ENCODE results near the gene CA9.
A peak's percentile ranks its signal among the peaks of the same experiment; 100 is the strongest.

The CA9 gene

GRCh38 chr9:35714579-35715252 is 41.0 kb downstream of the CA9 start:
- DNase-seq: no peak

DNA sequence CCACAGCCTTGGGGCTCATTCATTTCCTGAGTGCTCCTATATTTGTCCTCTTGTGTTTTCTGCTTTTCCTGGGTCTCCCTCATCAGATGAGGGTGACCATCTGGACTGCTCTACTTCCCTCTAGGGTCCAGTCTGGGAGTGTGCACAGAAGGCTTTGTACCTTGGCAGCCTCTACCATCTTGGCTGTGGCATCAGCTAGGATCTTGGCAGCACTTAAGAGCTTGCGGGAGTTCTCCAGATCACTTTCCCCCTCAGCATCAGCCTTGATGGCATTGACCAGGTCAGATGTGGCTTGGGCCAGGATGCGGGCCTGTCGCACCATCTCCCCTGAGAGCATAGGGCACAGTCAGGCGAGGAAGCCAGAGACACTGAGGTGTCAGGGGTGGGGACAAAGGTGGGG is 42.5 kb downstream of the CA9 start:
- peak in 2 of 56 donors; percentile 13 to 14 for DNase-seq

DNA sequence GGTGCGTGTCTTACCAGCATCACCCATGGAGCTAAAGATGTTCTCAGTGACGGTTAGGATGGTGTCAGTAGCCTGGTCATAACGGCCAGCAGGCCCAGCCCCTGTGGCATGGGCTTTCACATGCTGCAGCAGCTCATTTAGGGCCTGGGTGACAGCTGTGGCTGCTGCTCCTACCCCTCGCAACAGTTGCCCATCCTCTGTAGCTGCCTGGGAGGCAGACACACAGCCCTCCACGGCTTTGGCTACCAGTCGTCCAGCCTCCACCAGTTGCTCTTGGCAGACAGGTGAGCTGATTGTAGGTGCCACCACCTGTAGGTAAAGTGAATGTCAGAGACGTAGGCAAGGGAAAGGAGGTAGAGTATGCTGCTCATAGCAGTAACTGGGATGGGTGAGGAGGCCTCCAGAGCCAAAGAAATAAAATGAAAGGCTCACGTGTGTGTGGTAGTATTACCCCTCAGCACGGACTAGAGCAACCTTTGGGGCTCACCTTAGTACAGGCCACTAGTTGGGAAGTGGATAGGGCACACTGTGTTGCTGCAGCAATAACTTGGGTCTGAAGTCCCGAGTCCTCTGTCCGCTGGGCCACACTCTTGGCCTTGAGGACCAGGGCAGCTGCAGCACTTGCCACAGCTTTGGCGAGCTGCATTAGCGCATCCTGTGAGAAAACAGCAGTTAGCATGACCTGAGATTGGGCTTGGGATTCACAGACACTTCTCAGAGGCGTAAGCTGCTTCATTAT is 43.6 kb downstream of the CA9 start:
- DNase-seq: no peak

DNA sequence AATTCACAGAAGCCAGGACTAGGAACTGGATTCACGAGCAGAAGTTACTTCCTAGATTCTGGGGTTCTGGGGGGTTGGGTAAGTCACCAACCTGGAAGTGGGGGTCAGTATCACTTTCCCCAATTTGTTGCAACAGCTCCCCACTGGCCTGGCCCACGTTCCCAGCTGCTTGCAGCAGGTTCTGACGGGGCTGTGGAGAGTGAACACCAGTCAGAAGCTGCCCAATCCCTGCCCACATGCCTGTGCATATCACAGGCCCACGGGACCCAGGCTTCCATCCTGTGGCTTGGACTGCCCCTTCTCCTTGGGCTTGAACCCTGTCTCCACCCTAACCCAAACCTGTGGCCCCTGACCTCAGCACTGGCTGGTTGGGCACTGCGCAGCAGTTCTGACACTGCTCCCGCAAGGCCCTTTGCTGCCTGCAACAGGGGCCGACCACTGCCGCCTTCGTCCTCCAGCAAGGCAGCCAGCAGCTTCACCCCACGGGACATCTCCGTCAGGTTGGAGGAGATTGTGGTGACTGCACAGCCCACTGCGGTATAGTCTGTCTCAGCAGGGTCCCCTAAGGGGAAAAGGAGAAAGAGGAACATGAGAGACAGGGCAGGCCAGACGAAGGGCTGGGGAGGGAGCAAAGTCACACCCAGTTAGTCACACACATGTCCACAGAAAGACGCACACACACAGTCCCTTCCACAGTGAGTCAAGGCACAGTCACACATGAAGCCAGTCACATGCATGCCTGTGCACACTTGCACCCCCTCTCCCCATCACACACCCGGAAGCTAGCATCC is 45.2 kb downstream of the CA9 start:
- no peak for DNase-seq

- no peak for DNase-seq
Measured at GRCh38 chr9:35719546-35719945, 45.8 kb downstream of the CA9 start.

GRCh38 chr9:35723426-35723825 is 49.7 kb downstream of the CA9 start:
- DNase-seq: no peak

GRCh38 chr9:35723908-35724307 is 50.2 kb downstream of the CA9 start:
- no peak for DNase-seq

- DNase-seq: no peak
Measured at GRCh38 chr9:35725362-35725761, 51.6 kb downstream of the CA9 start.

- peak in 24 of 56 donors; percentile 8 to 65 (median 28) for DNase-seq
Measured at GRCh38 chr9:35726931-35727330, 53.2 kb downstream of the CA9 start.

DNA sequence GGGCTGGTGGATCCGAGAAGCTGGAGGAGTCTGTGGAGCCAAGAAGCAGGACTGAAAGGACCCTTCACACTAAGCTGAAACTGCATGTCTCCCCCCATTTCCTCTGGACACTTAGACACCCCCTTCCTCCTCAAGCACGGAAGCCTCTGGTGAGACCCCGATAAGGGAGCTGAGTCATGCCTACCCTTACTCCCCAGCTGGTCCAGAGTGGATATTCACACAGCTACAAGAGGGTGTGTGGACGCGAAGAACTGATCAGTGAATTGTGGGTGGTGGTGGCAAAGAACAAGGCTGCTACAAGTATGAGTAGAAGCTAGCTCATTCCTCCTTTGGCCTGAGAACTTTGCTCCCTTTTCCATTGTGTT is 53.9 kb downstream of the CA9 start:
- no peak for DNase-seq

DNA sequence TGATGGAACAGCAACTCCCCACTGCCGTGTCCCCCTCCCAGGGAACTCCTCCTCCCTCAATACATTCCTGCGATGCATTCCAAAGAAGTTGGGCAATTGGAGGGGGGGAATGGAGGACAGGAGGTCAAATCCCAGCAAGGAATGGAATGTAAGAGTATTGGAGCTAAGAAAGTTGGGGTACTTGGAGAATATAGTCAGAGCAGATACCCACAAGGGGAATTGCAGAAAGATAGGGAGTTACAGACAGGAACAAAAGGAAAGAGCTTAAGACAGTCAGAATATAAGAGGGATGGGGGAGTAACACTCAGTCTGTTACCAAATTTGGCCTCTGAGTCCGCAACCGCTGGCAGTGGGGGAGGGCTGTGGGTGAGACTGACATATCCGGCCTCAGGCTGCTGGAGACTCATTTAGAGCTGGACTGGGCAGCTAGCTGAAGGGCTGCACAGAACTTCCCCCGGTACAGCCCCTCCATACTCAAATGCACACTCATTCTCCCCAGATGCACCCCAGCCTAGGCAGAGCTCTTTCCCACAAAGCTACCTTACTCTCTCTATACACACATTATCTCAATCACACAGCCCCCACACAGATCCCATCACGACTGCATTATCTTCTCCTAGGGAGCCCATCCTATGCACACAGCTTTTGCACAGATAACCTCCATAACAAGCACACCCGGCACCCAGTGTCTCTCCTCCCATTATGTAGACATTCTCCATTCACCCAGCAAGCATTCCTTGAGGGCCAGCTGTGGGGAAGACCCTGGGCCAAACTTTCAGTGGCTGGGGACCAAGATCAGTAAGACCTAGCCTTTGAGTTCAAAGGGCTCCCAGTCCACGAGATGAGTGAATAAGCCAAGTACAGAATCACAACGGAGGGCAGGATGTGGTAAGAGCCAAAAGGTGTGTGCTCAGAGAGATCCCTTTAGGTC is 54.6 kb downstream of the CA9 start:
- DNase-seq: peak in 24 of 56 donors; percentile 6 to 51 (median 18)

GRCh38 chr9:35729101-35729500 is 55.4 kb downstream of the CA9 start:
- peak in 2 of 56 donors; percentile 7 to 13 for DNase-seq

GRCh38 chr9:35729700-35730485 is 56.2 kb downstream of the CA9 start:
- DNase-seq: peak in 25 of 56 donors; percentile 6 to 42 (median 19)

DNA sequence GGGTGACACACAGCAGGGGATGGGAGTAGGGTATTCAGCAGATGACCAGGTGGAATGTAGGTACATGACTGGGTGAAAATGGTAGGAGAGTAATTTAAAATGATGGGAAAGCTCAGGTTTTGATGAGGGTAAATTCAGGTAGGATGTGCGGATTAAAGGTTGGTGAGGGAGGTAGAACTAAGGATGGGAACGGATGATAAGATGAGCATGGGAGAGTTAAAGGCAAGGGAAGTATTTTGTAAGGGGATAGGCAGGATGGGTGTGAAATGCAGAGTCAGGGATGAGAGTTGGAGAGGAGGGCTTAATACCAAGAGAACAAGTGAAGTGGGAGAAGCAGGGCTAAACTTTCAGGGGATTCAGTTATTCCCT is 56.7 kb downstream of the CA9 start:
- DNase-seq: no peak
